ENCODE measurements around the gene PRKAG1.
A peak's percentile ranks its signal among the peaks of the same experiment; 100 is the strongest.

PRKAG1 gene

DNA sequence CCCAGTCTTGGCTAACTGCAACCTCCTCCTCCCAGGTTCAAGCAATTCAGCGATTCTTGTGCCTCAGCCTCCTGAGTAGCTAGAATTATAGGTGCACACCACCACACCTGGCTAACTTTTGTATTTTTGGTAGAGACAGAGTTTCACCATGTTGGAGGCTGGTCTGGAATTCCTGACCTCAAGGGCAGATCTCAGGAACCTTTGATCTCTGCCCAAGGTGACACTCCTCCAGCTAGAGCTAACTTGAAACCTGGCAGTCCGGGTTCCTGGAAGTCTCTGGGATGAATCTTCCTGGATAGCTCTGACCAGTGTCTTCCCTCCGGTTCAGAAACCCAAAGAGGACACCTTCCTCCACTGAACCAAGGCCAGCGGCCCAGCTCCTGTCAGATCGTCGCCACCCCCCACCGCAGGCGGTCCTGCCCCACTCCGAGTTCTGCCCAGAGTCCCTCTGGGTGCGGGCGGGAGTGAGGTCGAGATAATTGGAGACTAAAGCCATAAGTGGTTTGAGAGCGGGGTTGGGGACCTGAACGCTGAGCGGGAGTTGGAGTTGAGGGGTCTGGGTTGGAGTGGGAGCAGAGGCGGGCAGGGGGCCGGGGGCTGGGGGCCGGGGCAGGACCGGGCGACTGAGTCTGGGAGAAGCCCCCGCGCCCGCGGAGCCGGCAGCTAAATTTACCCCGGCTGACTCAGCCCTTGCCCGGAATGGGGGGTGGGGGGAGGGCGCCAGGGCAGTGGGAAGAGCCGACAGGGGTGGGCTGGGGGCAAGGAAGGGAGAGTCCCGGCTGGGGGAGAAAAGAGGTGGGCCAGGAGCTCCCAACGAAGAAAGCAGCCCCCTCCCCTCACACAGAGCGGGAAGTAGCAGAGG, 24.1 kb downstream of the PRKAG1 start:
- TF ChIP-seq, protein P1, sequence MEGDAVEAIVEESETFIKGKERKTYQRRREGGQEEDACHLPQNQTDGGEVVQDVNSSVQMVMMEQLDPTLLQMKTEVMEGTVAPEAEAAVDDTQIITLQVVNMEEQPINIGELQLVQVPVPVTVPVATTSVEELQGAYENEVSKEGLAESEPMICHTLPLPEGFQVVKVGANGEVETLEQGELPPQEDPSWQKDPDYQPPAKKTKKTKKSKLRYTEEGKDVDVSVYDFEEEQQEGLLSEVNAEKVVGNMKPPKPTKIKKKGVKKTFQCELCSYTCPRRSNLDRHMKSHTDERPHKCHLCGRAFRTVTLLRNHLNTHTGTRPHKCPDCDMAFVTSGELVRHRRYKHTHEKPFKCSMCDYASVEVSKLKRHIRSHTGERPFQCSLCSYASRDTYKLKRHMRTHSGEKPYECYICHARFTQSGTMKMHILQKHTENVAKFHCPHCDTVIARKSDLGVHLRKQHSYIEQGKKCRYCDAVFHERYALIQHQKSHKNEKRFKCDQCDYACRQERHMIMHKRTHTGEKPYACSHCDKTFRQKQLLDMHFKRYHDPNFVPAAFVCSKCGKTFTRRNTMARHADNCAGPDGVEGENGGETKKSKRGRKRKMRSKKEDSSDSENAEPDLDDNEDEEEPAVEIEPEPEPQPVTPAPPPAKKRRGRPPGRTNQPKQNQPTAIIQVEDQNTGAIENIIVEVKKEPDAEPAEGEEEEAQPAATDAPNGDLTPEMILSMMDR (IDR thresholded peaks at IDR 0.05), result no peak

DNA sequence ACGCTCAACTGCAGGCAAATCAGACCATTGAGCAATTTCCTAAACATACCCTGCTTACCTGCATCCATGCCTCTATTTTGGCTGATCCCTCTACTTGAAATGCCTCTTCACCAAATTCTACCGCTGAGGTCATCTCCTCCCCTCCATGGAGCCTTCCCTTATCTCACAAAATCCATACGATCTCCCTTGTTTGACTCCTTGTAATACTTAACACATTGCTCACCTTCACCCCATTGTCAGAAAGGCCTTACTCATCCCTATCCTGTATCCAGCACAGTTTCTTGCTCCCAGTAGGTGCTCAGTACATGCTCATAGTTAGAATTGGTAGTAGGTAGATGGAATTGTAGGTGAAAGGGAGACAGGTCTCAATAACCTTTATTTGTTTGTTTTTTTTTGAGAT, 24.8 kb downstream of the PRKAG1 start:
- TF ChIP-seq, protein P1 (IDR thresholded peaks at IDR 0.05), result no peak

DNA sequence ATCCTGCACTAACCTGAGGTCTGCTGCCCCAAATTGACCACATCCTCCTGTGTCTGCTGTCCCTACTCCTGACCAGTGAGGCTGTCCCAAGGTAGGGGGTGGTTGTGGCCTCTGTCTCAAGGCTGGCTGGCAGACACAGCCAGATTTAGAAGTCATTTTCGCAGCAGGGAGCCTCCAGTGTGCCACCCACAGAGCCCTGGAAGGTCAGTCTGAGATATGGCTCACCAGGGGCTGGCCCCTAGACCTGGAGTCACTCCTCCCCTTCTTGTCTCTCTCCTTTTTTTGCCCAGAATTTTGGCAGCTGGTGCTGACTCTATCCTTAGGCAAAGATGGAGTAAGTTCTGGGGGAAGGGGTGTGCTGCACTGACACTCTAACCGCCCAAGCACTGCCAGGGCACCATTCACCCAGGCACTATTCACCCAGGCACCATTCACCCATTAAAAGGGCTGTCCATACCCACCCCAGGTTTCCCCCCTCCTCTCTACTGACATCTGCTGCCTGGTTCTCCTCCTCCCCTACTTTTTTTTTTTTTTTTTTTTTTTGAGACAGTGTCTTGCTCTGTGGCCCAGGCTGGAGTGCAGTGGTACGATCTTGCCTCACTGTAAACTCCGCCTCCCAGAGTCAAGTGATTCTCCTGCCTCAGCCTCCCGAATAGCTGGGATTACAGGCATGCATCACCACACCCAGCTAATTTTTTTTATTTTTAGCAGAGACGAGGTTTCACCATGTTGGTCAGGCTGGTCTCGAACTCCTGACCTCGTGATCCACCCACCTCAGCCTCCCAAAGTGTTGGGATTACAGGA, 27.1 kb downstream of the PRKAG1 start:
- TF ChIP-seq, protein P1 (IDR thresholded peaks at IDR 0.05), result no peak

DNA sequence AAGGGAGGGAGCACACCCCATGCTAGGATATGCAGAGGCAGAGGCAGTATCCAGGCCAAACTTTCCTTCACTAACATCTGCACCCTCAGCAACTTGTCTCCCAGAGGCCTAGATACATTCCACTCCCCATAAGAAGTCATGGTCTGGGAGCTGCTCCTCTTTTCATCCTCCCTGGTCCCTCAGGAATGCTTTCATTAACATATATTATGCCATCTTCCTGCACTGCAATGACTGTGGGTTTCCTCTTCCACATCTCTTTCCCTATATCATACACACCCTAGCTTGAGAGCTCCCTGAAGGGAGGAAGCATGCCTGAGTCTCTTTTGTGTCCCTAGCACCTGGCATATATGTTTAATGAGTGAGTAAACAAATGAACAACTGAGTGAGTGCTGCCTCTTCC, 28.0 kb downstream of the PRKAG1 start:
- TF ChIP-seq, protein P1 (IDR thresholded peaks at IDR 0.05), result no peak

DNA sequence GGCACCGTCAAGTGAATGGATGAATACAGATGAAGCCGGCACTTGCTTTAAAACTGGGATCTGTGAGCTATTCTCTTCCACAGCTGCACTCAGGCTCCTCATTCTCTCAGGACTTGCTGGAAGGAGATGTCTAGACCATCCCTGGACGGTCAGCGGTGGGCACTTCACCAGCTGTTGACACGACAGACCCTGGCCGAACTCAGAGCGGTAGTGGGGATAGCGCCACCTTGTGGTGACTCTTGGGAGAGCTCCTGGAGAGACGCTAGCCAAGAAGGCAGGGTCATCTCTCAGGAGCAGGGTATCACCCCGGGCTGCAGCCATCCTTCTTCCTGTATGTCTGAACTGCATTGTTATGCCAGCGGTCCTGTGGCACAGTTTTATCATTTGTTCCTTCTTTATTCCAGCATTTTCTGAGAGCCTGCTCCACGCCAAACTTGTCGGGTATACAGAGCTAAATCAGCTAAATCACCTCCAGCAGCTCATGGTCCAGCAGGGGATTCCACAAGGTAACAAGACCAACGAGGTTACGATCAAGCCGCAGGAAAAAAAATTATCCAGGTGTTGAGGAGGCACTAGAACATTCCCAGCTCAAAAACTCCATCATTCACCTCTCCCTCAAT, 30.4 kb downstream of the PRKAG1 start:
- TF ChIP-seq, protein P1 (IDR thresholded peaks at IDR 0.05), result peak; percentile 98

DNA sequence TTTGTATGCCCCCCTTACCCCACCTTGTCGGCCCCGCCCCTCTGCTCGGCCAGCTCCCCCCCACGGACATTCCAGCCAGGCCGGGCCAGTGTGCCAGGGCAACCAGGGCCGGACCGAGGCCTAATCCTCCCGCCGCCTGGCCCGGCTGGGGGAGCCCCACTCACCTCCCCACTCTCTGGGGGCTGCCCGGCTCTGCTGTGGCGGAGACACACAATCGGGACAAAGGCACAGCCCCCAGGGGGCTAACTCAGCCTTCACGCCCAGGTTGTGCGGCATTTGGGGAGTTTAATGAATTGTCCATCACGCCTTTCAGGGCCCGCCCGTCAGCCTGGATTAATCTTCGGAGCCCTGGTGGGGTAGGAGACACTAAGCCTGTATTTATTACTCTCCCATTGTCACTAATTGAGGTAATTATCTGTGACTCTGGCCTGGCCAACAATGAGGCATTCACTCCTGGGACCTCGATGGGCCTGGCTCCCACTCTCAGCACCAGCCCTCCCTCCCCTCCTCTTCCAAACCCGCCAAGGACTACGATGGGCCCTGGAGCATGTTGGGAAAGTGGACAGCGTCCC, 31.8 kb downstream of the PRKAG1 start:
- TF ChIP-seq, protein P1 (IDR thresholded peaks at IDR 0.05), result no peak

DNA sequence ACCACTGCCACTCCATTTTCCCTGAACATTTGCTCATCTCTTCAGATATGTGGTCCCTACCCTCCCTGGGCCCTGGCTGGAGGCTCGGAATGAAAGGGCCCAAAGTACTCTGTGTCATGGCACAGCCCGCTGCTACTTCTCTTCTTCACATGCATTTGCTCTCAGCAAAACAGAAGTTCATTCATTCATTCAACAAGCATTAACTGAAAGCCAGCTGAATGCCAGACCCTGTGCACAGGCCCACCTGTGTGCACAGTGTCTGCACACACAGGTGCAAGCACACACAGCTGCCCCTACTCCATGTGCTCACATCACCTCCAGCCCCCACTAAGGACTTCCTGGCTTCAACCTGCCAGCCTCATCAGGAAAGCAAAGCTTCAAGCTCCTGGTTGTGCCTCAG, 32.7 kb downstream of the PRKAG1 start:
- TF ChIP-seq, protein P1 (IDR thresholded peaks at IDR 0.05), result no peak

All from LNCAP (cell line).